PC-3 (cell line): ENCODE results near the gene VN1R2. TPM values are rescaled to one million over a fixed set of nuclear protein-coding genes. Genes with fewer than 3 reads are reported as not detected.
A peak's percentile ranks its signal among the peaks of the same experiment; 100 is the strongest.
"Not testable (repeated sequence)": the region's sequence is repeated elsewhere in the genome, so short reads cannot be mapped to it uniquely, and the experiment has no call there.

Experiments used
- ATAC-seq: fragments of 200-7000 bp; cut with Tn5 transposase; 2 replicates; pipeline ENCODE4 v1.9.1; 2020; ENCODE audit warnings: mild to moderate bottlenecking, moderate library complexity
- BruUV-seq: library from RNA; stranded (reverse); fragments of 400-500 nt; replicated peaks from 2 replicates; lab custom pipeline; 2021; lab: Mats Ljungman, UMichigan
- CTCF ChIA-PET: fragments of 300-600 bp; sonication (Branson Sonifier 250); formaldehyde crosslinking; loops from one replicate; lab custom pipeline; 2022; ENCODE audit warnings: antibody characterized with exemption; lab: Charles Lee
- POLR2A ChIA-PET: fragments of 300-600 bp; sonication (Branson Sonifier 250); formaldehyde crosslinking; loops from one replicate; lab custom pipeline; 2022; ENCODE audit warnings: antibody characterized with exemption; ENCODE audit not compliant: unreplicated experiment; lab: Charles Lee
- DNase-seq: peaks from one replicate; pipeline ENCODE4 v3.0.0-alpha.2; 2015
- H2AFZ ChIP-seq: fragments of 300-600 bp; sonication (generic); 2 replicates; pipeline ENCODE4 v1.6.0; 2016; ENCODE audit warnings: antibody characterized with exemption, low read length
- H3F3A ChIP-seq: fragments of 300-600 bp; sonication (generic); one replicate; pipeline ENCODE4 v1.6.0; 2017; ENCODE audit warnings: antibody characterized with exemption, low read length, control low read depth, mild to moderate bottlenecking; ENCODE audit not compliant: unreplicated experiment
- H3K27ac ChIP-seq: fragments of 300-600 bp; sonication (generic); 2 replicates; pipeline ENCODE4 v1.5.1; 2016; ENCODE audit warnings: mild to moderate bottlenecking, low read length
- H3K27me3 ChIP-seq: fragments of 300-600 bp; sonication (generic); 2 replicates; pipeline ENCODE4 v1.6.1; 2016; ENCODE audit warnings: low read length, mixed read lengths
- H3K36me3 ChIP-seq: fragments of 300-600 bp; sonication (generic); 2 replicates; pipeline ENCODE4 v1.6.1; 2016; ENCODE audit warnings: low read depth, mixed run types, low read length, mixed read lengths
- H3K4me1 ChIP-seq: fragments of 300-600 bp; sonication (generic); 2 replicates; pipeline ENCODE4 v1.5.1; 2016; ENCODE audit warnings: low read length; ENCODE audit not compliant: insufficient read depth
- H3K4me2 ChIP-seq: fragments of 300-600 bp; sonication (generic); 2 replicates; pipeline ENCODE4 v1.6.0; 2016; ENCODE audit warnings: low read length
- H3K4me3 ChIP-seq: fragments of 300-600 bp; sonication (generic); 2 replicates; pipeline ENCODE4 v1.5.1; 2016; ENCODE audit warnings: mild to moderate bottlenecking, low read length, mixed read lengths
- H3K79me2 ChIP-seq: fragments of 300-600 bp; sonication (generic); 2 replicates; pipeline ENCODE4 v1.6.1; 2017; ENCODE audit warnings: low read length, mixed read lengths
- H3K9ac ChIP-seq: fragments of 300-600 bp; sonication (generic); 2 replicates; pipeline ENCODE4 v1.6.0; 2016; ENCODE audit warnings: mild to moderate bottlenecking, low read length
- H3K9me2 ChIP-seq: fragments of 300-600 bp; sonication (generic); replicated peaks from 2 replicates; pipeline ENCODE4 v1.6.1; 2016; ENCODE audit warnings: mixed run types, low read length, mixed read lengths
- H3K9me3 ChIP-seq: fragments of 300-600 bp; sonication (generic); 2 replicates; pipeline ENCODE4 v1.6.1; 2016; ENCODE audit warnings: low read length, mixed read lengths
- H4K20me1 ChIP-seq: fragments of 300-600 bp; sonication (generic); 2 replicates; pipeline ENCODE4 v1.6.1; 2016; ENCODE audit warnings: low read length, mixed read lengths
- EZH2 ChIP-seq: fragments of 300-600 bp; sonication (generic); IDR thresholded peaks from one replicate; pipeline ENCODE4 v1.6.1; 2017; ENCODE audit warnings: antibody characterized with exemption, mild to moderate bottlenecking, low read length; ENCODE audit not compliant: unreplicated experiment
- EZH2phosphoT487 ChIP-seq: fragments of 300-600 bp; sonication (generic); IDR thresholded peaks from 2 replicates; pipeline ENCODE4 v1.6.1; 2018; ENCODE audit warnings: mild to moderate bottlenecking, antibody characterized with exemption, low read length, borderline replicate concordance
- intact Hi-C: fragments of 100-400 bp; cut with micrococcal nuclease; formaldehyde crosslinking; loops from 2 replicates; pipeline ENCODE4 v1.9.0; 2023
- total RNA-seq: library from RNA; depleted of rRNA; stranded (reverse); fragments of >200 nt; gene quantifications from 2 replicates; pipeline ENCODE4 v1.2.3, GENCODE V29; 2014
- TF ChIP-seq, protein P1 (sequence below): fragments of 300-600 bp; sonication (generic); conservative IDR thresholded peaks from 2 replicates; pipeline ENCODE4 v1.5.1; 2017; ENCODE audit warnings: antibody characterized with exemption, low read depth, mild to moderate bottlenecking, low read length

Gene VN1R2
- total RNA-seq, 1 experiment from 2014 or later: not detected

DNA sequence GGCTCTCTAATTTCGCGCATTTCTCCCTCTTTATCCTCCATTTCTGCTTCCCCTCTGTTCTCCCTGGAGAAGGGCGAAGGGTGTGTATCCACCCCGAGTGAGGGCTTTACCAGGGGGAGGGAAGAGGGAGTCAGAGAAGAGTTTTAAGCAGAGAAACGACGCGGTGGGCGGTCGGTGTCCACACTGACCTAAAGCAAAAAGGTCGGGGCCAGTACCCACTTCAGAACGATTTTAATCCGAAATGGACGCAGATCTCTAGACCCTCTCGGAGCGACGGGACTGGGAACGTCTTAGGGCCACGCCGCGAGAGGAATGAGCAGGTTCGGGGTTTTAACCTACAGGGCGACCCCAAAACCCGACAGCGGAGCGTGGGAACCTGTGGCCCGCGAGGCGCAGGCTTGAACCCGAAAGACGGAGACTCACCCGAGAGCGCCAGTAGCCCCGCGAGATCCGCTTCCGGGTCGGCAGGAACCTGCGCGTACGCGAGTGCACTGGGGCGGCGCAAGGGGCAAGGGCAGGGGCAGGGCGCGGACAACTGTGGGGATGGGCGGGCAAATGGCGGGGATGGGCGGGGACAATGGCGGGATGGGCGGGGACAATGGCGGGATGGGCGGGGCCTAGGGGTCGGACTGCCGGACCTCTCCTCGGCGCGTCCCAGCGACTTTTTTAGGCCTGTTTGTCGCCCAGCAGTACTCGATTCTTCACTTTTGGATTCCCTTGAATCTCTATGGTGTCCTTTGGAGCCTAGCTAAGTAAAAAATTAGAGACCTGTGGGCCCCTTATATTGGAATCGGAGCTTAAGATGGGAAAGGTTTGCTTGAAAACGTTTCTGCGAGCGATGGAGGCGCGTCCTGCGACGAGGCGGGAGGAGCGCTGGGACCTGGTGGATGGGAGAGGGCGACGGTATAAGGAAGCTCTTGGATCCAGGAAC is 3.4 kb upstream of the VN1R2 start, which contains the start of gene ZNF677:
Gene ZNF677 (minus strand): TSS at position 463 of the 931 bp plus-strand sequence. CDS start 3,323 bp downstream, outside the sequence.
- intact Hi-C loops: loop anchor here (2.0 kb wide), 1 partner anchor 78 kb away; the partner anchor contains the start of gene ZNF845
- peak; percentile 99 for ATAC-seq
- H3K4me3 ChIP-seq: peak within 1 kb of the TSS; percentile 82
- TF ChIP-seq, protein P1, sequence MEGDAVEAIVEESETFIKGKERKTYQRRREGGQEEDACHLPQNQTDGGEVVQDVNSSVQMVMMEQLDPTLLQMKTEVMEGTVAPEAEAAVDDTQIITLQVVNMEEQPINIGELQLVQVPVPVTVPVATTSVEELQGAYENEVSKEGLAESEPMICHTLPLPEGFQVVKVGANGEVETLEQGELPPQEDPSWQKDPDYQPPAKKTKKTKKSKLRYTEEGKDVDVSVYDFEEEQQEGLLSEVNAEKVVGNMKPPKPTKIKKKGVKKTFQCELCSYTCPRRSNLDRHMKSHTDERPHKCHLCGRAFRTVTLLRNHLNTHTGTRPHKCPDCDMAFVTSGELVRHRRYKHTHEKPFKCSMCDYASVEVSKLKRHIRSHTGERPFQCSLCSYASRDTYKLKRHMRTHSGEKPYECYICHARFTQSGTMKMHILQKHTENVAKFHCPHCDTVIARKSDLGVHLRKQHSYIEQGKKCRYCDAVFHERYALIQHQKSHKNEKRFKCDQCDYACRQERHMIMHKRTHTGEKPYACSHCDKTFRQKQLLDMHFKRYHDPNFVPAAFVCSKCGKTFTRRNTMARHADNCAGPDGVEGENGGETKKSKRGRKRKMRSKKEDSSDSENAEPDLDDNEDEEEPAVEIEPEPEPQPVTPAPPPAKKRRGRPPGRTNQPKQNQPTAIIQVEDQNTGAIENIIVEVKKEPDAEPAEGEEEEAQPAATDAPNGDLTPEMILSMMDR: no peak
- no peak for TF ChIP-seq EZH2phosphoT487
- TF ChIP-seq EZH2: no peak
- TSS peak; percentile 88 for BruUV-seq
- peak within 1 kb of the TSS; percentile 91 for H2AFZ ChIP-seq
- H4K20me1 ChIP-seq: no peaks in the 10 kb centered on the region
- H3K79me2 ChIP-seq: no peaks in the 10 kb centered on the region
- H3K4me1 ChIP-seq: no peaks in the 10 kb centered on the region
- CTCF ChIA-PET: interaction anchor here (0.6 kb wide), 2 partner anchors 59 to 102 kb away, joined by 3 to 5 read pairs; no protein-coding TSS in a partner anchor
- H3K9ac ChIP-seq: peak within 1 kb of the TSS; percentile 74
- H3K27me3 ChIP-seq: no peaks in the 10 kb centered on the region
- H3K9me3 ChIP-seq: peaks cover 64% of the 10 kb centered on the region
- peak within 1 kb of the TSS; percentile 85 for H3K4me2 ChIP-seq
- H3K9me2 ChIP-seq: no peaks in the 10 kb centered on the region
- peak; percentile 65 for DNase-seq
- H3K27ac ChIP-seq: no peak within 1 kb of the TSS
- POLR2A ChIA-PET: no interaction called here
- peaks cover 34% of the 10 kb centered on the region for H3K36me3 ChIP-seq
- H3F3A ChIP-seq: no peaks in the 10 kb centered on the region

DNA sequence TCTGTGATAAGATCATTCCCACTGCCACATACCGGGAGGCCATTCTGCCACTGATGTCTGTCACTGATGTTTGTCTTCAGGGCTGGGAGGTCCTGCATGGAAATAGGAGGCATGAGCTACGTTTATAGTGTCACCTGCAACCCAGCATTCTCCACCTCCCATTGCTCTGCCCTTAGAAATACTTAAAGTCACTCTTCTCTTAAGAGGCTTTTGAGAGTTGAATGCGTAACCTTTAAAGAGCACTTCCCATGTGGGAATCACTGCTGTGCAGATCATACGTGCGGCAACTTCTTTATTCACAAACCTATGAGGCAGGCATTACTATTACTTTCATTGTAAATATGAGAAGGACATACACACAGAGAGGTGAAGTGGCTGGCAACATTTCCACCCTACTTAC is 9.5 kb downstream of the VN1R2 start, which contains the start of gene VN1R4:
Gene VN1R4 (minus strand): TSS at position 101 of the 400 bp plus-strand sequence. CDS start 58 bp downstream, at position 43.
- H3K4me2 ChIP-seq, H2AFZ ChIP-seq, H3K36me3 ChIP-seq, ATAC-seq, H3K27me3 ChIP-seq, H3K79me2 ChIP-seq, intact Hi-C loops, H3K4me3 ChIP-seq, H3F3A ChIP-seq, POLR2A ChIA-PET, H3K4me1 ChIP-seq, H3K9me2 ChIP-seq, BruUV-seq, H4K20me1 ChIP-seq, H3K9ac ChIP-seq, DNase-seq, CTCF ChIA-PET, H3K27ac ChIP-seq: not testable (repeated sequence)
- peaks cover 51% of the 10 kb centered on the region for H3K9me3 ChIP-seq

DNA sequence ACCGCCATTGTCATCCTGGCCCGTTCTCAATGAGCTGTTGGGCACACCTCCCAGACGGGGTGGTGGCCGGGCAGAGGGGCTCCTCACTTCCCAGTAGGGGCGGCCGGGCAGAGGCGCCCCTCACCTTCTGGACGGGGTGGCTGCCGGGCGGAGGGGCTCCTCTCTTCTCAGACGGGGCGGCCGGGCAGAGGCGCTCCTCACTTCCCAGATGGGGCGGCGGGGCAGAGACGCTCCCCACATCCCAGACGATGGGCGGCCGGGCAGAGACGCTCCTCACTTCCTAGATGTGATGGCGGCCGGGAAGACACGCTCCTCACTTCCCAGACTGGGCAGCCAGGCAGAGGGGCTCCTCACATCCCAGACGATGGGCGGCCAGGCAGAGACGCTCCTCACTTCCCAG is 11.8 kb downstream of the VN1R2 start:
- H3K27ac ChIP-seq, H3F3A ChIP-seq, POLR2A ChIA-PET, H3K9me2 ChIP-seq, H3K4me2 ChIP-seq, ATAC-seq, BruUV-seq, H4K20me1 ChIP-seq, H3K4me1 ChIP-seq, H2AFZ ChIP-seq, H3K79me2 ChIP-seq, DNase-seq, H3K27me3 ChIP-seq, intact Hi-C loops, H3K9ac ChIP-seq, H3K36me3 ChIP-seq, CTCF ChIA-PET, H3K4me3 ChIP-seq: not testable (repeated sequence)
- H3K9me3 ChIP-seq: peaks cover 37% of the 10 kb centered on the region
